GM18858 (cell line): Measurements from ENCODE around the gene GRIFIN.

Experiments used
- ATAC-seq: cut with Tn5 transposase; IDR thresholded peaks from one replicate; pipeline ENCODE4 v1.9.1; 2021; ENCODE audit not compliant: unreplicated experiment

The GRIFIN gene

DNA sequence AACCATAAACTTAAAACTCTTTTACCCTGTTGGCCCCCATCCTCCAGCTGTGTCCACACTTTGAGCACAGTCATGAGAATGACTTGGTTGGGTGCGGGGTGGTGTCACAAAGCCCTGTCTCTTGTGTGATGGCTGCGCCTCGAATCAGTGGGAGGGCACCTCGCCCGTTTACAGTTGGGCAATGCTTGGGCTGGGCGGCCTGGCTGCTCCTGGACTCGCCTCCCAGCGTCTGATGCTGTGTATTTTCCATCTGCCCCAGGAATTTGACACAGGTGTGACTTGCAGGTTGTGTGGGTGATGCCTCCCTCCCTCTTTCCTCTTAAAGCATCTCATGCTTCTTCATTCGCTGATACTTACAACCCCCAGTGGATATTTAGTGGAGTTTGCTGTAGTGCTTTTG is 39.1 kb downstream of the GRIFIN start:
- ATAC-seq, result no peak

DNA sequence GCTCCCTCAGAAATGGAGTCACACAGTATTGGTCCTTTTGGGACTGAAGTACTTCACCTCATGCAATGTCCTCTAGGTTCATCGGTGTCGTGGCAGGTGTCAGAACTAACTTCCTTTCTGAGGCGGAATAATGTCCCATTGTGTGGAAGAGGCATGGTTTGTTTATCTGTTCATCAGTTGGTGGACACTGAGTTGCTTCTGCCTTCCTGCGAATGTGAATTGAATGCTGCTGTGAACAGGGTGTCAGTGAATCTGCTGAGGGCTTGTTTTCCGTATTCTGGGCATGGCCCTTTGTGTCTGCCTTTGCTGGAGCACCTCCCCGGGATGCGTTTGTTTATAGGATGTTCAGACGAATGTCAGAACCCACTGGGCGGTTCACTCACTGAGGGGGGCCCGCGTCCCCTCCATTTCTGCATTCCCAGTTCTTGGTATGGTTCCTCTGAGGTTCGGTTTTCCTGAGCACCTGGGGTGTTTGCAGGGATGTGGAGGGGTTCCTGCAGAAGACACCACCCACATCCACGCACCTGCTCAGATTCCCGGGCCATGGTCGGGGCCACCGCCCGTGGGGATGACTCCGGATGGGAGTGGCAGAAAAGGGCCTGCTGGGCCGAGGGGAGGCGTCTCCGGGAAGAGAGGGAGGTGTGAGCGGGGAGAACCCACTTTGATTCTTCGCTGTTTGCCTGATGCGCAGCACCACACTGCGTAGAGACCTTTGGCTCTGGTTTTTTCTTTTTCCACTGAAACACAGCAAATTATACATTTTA is 39.7 kb downstream of the GRIFIN start:
- ATAC-seq, result no peak

DNA sequence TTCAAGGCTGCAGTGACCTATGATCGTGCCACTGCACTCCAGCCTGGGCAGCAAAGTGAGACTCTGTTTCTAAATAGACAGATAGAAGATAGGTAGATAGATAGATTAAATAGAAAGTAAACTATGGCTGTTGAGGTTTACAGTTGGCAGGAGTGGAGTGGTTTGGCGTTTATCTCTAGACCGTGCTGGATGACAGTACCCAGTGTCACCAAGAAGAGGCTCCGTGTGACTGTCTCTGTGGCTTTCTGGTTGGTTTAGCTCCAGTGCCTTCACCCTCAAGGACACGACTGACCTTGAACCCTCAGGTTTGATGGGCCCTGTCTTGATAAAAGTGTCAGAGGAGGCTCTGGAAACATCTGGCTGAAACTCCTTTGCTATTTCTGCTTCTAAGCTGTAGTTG is 41.1 kb downstream of the GRIFIN start:
- ATAC-seq, result no peak

DNA sequence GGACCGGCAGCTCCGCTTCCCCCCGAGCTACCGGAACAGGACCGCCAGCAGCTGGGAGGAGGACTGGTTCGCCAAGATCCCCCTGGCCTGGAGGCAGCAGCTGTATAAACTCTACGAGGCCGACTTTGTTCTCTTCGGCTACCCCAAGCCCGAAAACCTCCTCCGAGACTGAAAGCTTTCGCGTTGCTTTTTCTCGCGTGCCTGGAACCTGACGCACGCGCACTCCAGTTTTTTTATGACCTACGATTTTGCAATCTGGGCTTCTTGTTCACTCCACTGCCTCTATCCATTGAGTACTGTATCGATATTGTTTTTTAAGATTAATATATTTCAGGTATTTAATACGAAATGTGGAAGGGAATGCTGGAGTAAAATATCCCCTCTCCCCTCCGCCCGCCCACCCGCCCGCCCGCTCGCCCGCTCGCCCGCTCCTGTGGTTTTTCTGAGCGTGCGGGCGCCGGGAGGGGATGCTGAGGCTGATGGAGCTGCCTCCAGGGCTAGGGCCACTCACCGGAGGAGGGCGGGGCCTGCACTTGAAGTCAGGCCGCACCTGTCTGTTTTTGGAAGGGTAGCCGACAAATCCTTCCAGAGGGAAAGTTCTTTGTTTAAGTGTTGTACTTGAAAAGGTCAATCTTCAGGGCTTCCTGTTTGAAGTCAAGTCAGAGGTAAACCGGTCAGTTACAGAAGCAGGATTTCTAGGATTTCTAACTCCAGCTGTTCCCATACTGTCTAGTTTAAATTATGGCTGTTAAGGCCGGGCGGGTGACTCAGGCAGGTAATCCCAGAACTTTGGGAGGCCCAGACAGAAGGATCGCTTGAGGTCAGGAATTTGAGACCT is 42.3 kb downstream of the GRIFIN start:
- no peak for ATAC-seq

GRCh38 chr7:2432910-2433712 is 43.1 kb downstream of the GRIFIN start:
- no peak for ATAC-seq

DNA sequence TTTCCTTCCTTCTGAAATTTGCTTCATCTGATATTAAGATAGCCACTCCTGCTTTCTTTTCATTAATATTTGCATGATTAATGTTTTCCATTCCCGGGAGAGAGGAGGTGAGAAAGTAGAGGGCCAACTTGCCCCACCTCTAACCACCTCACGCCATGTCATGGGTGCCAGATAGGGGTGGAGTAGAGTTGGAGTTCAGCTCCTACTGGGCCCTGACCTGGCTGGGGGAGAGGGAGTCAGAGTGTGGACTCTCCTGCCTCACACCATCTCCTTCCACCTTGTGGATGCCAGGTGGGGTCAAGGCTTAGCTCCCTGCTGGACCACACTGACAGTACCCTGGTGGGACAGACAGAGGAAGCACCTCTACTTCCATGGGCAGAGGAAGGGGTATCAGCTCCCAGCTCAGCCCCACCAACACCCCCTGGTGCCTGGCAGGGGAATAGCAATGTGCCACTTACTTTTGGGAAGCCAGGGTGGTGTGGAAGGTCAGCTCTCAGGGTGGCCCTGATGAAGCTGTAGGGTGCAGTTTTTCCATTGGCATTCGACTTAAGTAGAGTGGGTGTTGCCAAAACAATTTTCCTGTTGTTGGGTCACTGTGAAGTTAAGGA is 44.8 kb downstream of the GRIFIN start:
- ATAC-seq, result no peak

DNA sequence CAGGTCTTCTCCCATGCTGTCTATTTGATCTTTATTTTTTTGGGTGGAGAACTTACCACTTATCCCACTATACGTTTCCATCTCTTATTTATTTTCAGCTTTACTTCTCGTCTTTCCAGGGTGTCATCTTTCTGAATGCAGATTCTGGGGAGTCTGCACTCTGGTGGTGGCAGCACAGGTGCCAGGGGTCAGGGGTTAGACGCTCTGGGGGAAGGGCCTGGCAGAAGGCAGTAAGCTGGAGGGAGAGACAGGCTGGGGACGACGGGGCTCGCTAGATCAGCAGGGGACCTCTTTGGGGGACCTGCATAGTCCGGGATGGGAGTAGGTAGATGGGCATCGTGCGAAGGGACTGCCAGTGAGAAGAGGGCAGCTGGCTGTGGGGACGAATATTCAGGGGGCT is 50.4 kb downstream of the GRIFIN start:
- ATAC-seq, result no peak
